Measurements from ENCODE around the gene HCAR3.

The HCAR3 gene

DNA sequence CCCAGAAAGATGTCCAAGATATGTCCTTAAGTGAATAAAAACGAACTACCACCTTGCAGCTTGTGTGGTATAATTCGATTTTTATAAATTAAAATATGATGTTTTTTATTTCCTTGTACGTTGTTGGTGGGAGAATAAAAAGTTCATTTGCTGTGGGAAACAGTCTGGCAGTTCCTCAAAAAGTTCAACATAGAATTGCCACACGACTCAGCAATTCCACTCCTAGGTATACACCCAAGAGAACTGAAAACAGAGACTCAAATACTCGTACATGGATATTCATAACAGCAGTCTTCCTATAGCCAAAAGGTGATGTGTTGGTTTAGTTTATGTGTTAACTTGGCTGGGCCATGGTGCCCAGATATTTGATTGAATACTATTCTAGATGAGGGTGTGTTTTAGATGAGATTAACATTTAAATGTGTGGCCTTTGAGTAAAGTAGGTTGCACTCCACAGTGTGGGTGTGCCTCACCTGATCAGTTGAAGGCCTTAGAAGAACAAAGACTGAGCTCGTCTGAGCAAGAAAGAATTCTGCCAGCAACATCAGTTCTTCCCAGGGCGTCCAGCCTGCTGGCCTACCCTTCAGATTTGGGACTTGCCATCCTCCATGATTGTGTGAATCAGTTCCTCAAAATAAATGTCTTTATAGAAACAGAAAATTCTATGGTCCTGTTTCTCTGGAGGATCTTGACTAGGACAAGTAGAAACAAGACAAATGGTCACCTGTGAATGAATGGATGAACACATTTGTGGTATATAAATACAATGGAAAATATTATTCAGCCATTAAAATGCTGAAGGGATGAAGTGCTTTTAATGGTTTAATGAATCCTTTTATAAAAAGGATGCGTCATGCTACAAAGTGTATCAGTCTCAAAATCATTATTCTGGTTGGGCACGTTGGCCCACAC, 30.9 kb upstream of the HCAR3 start:
- TF ChIP-seq, protein P1, sequence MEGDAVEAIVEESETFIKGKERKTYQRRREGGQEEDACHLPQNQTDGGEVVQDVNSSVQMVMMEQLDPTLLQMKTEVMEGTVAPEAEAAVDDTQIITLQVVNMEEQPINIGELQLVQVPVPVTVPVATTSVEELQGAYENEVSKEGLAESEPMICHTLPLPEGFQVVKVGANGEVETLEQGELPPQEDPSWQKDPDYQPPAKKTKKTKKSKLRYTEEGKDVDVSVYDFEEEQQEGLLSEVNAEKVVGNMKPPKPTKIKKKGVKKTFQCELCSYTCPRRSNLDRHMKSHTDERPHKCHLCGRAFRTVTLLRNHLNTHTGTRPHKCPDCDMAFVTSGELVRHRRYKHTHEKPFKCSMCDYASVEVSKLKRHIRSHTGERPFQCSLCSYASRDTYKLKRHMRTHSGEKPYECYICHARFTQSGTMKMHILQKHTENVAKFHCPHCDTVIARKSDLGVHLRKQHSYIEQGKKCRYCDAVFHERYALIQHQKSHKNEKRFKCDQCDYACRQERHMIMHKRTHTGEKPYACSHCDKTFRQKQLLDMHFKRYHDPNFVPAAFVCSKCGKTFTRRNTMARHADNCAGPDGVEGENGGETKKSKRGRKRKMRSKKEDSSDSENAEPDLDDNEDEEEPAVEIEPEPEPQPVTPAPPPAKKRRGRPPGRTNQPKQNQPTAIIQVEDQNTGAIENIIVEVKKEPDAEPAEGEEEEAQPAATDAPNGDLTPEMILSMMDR (IDR thresholded peaks at IDR 0.05; ENCODE audit: borderline replicate concordance, insufficient read depth, low read depth, low read length), result no peak

DNA sequence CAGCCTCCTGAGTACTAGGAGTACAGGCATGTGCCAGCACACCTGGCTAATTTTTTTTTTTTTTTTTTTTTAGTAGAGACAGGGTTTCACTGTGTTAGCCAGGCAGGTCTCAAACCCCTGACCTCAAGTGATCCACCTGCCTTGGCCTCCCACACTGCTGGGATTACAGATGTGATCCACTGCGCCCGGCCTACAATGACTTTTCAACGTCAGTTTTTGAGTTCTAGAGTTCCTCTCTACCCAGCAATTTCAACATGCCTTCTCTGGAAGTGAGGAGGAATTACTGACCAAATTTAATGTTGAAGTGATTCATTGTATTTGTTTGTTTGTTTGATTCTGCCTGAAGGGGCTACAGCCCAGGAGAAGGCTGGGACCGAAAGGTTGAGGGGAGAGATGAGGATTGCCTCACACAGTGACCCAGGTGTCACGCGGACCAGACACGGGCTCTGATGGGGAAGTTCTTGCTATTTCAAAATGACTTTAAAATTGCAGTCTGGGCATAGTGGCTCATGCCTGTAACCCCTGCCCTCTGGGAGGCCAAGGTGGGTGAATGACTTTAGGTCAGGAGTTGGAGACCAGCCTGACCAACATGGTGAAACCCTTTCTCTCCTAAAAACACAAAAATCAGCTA, 27.4 kb upstream of the HCAR3 start:
- no peak overlapping the region for H3K4me3 ChIP-seq (ENCODE audit: low read depth, low read length)

More for the DNA sequence above, 30.9 kb upstream of the HCAR3 start:
- no peak overlapping the region for H3K4me3 ChIP-seq (ENCODE audit: low read depth, low read length)

DNA sequence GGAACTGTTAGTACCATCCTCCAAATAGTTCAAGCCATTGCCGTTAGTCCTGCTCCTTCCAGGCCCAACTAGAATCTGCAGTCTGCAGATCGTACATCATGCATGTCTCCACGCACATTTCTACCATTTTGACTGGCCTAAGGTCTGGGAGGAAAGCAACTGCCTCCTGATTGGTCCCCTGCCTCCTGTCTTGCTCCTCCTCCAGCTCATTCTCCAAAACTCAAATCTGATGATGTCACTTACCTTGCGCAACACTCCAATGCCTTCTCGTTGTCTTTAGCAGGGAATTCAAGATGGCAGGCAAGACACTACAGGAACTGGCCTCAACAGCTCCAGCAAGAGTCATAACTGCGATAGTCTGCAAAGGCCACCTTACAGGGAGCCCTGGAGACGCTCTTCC, 23.7 kb upstream of the HCAR3 start:
- no peak overlapping the region for H3K4me3 ChIP-seq (ENCODE audit: low read depth, low read length)
- TF ChIP-seq, protein P1 (IDR thresholded peaks at IDR 0.05; ENCODE audit: borderline replicate concordance, insufficient read depth, low read depth, low read length), result no peak

More for the DNA sequence above, 27.4 kb upstream of the HCAR3 start:
- TF ChIP-seq, protein P1 (IDR thresholded peaks at IDR 0.05; ENCODE audit: borderline replicate concordance, insufficient read depth, low read depth, low read length), result no peak

DNA sequence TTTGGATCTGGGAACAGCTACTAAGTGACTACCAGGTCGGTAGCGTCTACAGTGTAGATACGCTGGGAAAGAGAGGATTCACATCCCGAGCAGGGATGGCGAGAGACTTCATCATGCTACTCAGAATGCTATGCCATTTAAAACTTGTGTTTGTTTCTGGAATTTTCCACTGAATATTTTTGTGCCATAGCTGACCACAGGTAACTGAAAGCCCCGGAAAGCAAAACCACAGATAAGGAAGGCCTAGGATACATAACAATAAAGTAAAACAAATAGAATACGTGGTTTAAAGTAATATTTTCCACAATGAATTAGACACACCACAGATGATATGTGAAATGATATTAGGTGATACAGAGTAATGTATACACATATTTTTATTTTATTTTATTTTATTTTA, 22.0 kb upstream of the HCAR3 start:
- no peak overlapping the region for H3K4me3 ChIP-seq (ENCODE audit: low read depth, low read length)
- TF ChIP-seq, protein P1 (IDR thresholded peaks at IDR 0.05; ENCODE audit: borderline replicate concordance, insufficient read depth, low read depth, low read length), result no peak

DNA sequence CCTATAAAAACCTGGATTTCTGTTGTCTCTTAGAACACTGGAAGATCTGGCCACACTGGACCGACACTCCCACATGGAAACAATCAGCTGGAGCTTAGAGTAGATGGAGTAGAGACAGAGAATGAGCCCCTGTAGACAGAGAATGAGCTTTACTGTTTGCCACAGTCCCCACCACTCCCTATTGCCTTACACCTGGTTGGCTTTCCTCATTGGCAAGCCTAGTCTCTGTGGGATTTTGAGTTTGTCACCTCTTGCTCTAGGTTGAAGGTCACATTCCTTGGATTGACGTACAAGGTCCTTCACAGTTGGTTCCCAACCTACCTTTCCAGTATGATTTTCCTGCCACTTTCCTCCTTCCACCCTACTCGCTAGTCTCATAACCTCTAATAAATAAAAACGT, 16.0 kb upstream of the HCAR3 start:
- H3K4me3 ChIP-seq (ENCODE audit: low read depth, low read length), result no peak overlapping the region
- TF ChIP-seq, protein P1 (IDR thresholded peaks at IDR 0.05; ENCODE audit: borderline replicate concordance, insufficient read depth, low read depth, low read length), result no peak

DNA sequence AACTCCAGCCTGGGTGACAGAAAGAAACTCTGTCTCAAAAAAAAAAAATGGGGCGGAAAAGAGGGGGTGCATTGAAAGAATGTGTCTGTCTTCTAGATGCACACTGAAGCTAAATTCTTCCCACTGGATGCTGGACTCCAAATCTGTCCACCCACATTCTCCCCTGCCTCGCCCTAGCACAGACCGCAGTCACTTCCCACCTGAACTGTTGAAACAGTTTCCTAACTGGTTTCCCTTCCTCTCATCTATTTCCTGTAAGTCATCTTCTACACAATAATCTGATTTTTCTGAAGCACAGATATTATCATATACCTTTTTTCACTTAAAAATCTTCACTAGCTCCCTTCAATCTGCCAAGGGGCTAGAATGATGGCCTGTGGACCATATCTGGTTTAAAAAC, 15.6 kb upstream of the HCAR3 start:
- H3K4me3 ChIP-seq (ENCODE audit: low read depth, low read length), result no peak overlapping the region
- TF ChIP-seq, protein P1 (IDR thresholded peaks at IDR 0.05; ENCODE audit: borderline replicate concordance, insufficient read depth, low read depth, low read length), result no peak
